BE2C (cell line): ENCODE measurements around the gene ANXA4.

Experiments used
- DNase-seq: peaks from one replicate; pipeline ENCODE4 v3.0.0-alpha.2; 2020
- H3K27me3 ChIP-seq: fragments of 250-450 bp; sonication (Bioruptor Pico); 2 replicates; pipeline ENCODE4 v1.5.1; 2020; ENCODE audit warnings: mild to moderate bottlenecking
- H3K36me3 ChIP-seq: fragments of 250-450 bp; sonication (Bioruptor Pico); 2 replicates; pipeline ENCODE4 v1.5.1; 2020; ENCODE audit warnings: mild to moderate bottlenecking
- H3K4me1 ChIP-seq: fragments of 250-450 bp; sonication (Bioruptor Pico); 2 replicates; pipeline ENCODE4 v1.5.1; 2020
- H3K4me3 ChIP-seq: 2 replicates; pipeline ENCODE4 v1.5.1; 2011; ENCODE audit warnings: low read depth, low read length
- H3K9me3 ChIP-seq: fragments of 250-450 bp; sonication (Bioruptor Pico); 2 replicates; pipeline ENCODE4 v1.5.1; 2020
- TF ChIP-seq, protein P1 (sequence below): IDR thresholded peaks from 2 replicates; pipeline ENCODE4 v1.5.1; 2012; ENCODE audit warnings: mild to moderate bottlenecking, low read depth, low read length

ANXA4 gene

DNA sequence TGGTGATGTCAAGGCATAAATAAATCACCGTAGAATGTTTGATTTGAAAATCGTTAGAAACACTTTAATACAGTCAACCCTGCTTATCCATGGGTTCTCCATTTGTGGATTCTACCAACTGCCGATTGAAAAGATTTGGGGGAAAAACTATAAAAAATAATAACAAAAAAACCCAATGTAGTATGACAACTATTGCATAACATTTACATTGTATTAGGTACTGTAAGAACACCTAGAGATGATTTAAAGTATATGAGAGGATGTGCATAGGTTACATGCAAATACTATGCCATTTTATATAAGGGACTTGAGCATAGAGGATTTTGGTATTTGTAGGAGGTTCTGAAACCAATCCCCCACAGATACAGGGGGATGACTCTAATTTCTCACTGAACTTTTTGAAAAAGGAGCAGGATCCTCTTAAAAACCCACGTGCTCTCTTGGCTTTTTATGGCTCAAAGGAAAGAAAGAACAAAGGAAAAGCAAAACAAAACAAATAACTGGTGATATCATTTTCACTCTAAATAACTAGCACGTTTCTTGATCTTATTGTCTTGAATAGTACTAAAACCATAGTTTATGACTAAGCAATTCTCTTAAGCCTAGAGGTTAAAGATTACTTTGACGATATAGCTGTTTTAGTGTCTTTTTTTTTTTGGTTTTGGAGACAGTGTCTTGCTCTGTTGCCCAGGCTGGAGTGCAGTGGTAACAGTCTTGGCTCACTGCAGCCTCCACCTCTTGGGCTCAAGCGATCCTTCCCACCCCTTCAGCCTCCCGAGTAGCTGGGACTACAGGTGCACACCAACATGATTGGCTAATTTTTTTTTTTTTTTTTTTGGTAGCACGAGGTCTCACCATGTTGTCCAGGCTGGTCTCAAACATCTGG lies 104.5 kb downstream of the ANXA4 start:
- Histone ChIP-seq H3K4me1 (no peaks in the 10 kb centered on the region), H3K4me3 (no peak overlapping the region), H3K27me3 (no peaks in the 10 kb centered on the region), H3K36me3 (no peaks in the 10 kb centered on the region), H3K9me3 (no peaks in the 10 kb centered on the region)
- DNase-seq, result no peak
- TF ChIP-seq, protein P1, sequence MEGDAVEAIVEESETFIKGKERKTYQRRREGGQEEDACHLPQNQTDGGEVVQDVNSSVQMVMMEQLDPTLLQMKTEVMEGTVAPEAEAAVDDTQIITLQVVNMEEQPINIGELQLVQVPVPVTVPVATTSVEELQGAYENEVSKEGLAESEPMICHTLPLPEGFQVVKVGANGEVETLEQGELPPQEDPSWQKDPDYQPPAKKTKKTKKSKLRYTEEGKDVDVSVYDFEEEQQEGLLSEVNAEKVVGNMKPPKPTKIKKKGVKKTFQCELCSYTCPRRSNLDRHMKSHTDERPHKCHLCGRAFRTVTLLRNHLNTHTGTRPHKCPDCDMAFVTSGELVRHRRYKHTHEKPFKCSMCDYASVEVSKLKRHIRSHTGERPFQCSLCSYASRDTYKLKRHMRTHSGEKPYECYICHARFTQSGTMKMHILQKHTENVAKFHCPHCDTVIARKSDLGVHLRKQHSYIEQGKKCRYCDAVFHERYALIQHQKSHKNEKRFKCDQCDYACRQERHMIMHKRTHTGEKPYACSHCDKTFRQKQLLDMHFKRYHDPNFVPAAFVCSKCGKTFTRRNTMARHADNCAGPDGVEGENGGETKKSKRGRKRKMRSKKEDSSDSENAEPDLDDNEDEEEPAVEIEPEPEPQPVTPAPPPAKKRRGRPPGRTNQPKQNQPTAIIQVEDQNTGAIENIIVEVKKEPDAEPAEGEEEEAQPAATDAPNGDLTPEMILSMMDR, result no peak

DNA sequence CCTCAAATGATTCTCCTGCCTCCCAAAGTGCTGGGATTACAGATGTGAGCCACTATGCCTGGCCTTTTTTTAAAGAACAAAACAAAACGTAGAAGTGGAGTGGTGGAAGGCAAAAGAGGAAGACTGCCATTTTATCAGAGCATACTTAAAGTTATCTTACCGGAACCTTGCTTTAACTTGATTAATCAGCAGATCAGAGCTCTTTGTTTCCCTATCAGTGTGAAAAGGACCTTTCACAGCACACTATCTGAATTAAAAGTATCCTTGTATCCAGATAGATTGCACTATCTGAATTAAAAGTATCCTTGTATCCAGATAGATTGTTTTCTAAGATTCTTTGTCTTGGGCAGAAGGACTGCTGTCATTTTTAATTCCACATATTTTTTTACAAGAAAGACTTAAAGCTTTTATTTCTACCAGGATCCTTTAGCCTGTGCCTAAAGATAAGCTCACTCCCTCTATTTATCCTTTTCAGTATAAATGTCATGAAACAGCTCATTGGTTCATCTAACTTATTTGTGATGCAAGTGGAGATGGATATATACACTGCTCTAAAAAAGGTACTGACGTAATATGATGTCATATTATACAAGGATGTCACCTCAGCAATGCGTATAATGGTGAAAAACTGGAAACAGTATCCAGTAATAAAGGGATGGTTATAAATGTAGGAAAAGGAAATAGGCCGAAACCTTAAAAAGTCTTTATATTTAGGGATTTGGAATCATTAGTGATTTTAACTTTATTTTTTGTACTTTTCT lies 105.3 kb downstream of the ANXA4 start:
- H3K27me3 ChIP-seq, result no peaks in the 10 kb centered on the region
- H3K9me3 ChIP-seq, result no peaks in the 10 kb centered on the region
- TF ChIP-seq, protein P1, result no peak
- no peaks in the 10 kb centered on the region for H3K4me1 ChIP-seq
- DNase-seq, result no peak
- no peaks in the 10 kb centered on the region for H3K36me3 ChIP-seq
- H3K4me3 ChIP-seq, result no peak overlapping the region

DNA sequence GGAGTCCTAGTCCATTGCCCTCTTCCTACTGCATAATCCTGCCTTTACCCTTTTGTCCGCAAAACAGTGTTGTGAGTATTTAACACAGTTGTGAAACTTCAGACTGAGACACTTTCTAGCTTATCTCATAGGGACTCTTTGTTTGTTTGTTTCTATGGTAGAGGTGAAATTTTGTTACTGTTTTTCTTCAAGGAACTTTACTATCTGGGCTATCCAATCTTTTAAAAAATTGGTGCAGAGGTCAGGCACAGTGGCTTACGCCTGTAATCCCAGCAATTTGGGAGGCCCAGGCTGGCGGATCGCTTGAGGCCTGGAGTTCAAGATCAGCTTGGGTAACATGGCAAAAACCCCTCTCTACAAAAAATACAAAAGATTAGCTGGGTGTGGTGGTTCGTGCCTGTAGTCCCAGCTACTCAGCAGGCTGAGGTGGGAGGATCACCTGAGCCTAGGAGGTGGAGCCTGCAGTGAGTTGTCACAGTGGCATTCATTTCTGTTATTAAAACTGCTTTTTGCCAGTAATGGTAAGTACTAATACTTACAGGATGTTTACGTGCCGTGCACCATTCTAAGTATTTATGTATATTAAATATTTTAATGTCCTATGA lies 106.4 kb downstream of the ANXA4 start:
- Histone ChIP-seq H3K4me1 (no peaks in the 10 kb centered on the region), H3K9me3 (no peaks in the 10 kb centered on the region), H3K27me3 (no peaks in the 10 kb centered on the region), H3K4me3 (no peak overlapping the region), H3K36me3 (no peaks in the 10 kb centered on the region)
- DNase-seq, result no peak
- TF ChIP-seq, protein P1, result no peak

DNA sequence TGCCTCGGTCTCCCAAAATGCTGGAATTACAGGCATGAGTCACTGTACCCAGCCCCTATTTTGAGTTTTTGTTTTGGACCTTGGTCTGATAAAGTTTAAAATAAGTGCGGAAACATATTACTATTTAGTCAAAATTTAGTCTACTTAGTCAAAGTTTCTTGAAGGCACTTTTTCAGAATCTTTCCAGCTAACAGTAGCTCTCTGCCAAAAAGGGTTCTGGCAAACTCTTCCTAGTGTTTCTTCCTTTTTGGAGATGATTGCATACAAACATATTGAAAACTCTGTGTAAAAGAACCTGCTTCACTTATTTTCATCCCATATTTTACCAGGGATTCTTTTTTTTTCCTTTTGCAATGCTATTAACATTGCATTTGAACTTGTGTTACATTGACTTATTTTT lies 116.3 kb downstream of the ANXA4 start:
- TF ChIP-seq, protein P1, result no peak
- no peaks in the 10 kb centered on the region for H3K27me3 ChIP-seq
- no peaks in the 10 kb centered on the region for H3K9me3 ChIP-seq
- DNase-seq, result no peak
- no peak overlapping the region for H3K4me3 ChIP-seq
- H3K4me1 ChIP-seq, result no peaks in the 10 kb centered on the region
- H3K36me3 ChIP-seq, result no peaks in the 10 kb centered on the region

DNA sequence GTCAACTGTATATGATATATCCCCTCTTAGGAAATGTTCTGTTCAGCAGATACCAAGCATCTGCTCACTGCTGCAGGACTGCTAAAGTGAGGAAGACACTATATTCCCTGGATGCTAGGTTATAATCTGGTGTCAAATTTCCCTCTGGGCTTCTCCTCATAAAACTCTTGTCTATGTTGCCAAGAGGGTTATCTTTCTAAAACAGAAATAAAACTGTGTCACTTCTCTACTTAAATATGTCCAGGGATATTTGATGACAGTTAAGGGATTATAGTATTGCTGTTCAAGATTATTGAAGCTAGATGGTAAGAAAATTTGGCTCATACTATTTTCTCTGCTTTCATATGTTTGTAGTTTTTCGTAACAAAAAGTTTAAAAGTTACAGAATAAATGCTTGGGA lies 121.4 kb downstream of the ANXA4 start:
- H3K27me3 ChIP-seq, result no peaks in the 10 kb centered on the region
- no peak for DNase-seq
- no peaks in the 10 kb centered on the region for H3K9me3 ChIP-seq
- TF ChIP-seq, protein P1, result no peak
- H3K4me3 ChIP-seq, result no peak overlapping the region
- H3K4me1 ChIP-seq, result no peaks in the 10 kb centered on the region
- no peaks in the 10 kb centered on the region for H3K36me3 ChIP-seq
